Measurements from ENCODE around the gene ATP13A5.

The ATP13A5 gene

GRCh38 chr3:193350744-193351143 is 27.8 kb downstream of the ATP13A5 start:
- ChIA-PET POLR2A (no interaction called here), CTCF (no interaction called here)
- no peaks in the 10 kb centered on the region for H3K4me1 ChIP-seq (ENCODE audit: control insufficient read depth, insufficient read depth, low read length)
- no peak overlapping the region for H3K27ac ChIP-seq (ENCODE audit: extremely low read depth, low read depth, low read length)
- no peaks in the 10 kb centered on the region for H3K9me3 ChIP-seq (ENCODE audit: control insufficient read depth, insufficient read depth, low read depth, low read length)
- no peak overlapping the region for H3K4me3 ChIP-seq (ENCODE audit: low read depth, low read length)
- H3K36me3 ChIP-seq (ENCODE audit: control insufficient read depth in 2 of 2, insufficient read depth in 1 of 2, low read length in 2 of 2): no peaks in the 10 kb centered on the region
- no peak for TF ChIP-seq ZNF645 (tag by site-specific recombination; IDR thresholded peaks at IDR 0.05)
- TF ChIP-seq ZBTB44 (tag by site-specific recombination; IDR thresholded peaks at IDR 0.05): no peak
- TF ChIP-seq ZBTB1 (tag by site-specific recombination; IDR thresholded peaks at IDR 0.05): no peak
- TF ChIP-seq SP2 (tag by site-specific recombination; IDR thresholded peaks at IDR 0.05): no peak
- TF ChIP-seq PRDM4 (tag by site-specific recombination; IDR thresholded peaks at IDR 0.05): no peak
- no peak for TF ChIP-seq ZBTB20 (tag by site-specific recombination; IDR thresholded peaks at IDR 0.05)
- no peak for TF ChIP-seq ZNF221 (tag by site-specific recombination; IDR thresholded peaks at IDR 0.05; ENCODE audit: borderline replicate concordance)
- TF ChIP-seq MEIS1 (CRISPR knock-in tag; IDR thresholded peaks at IDR 0.05; ENCODE audit: borderline replicate concordance): no peak
- no peak for TF ChIP-seq ZNF266 (tag by site-specific recombination; IDR thresholded peaks at IDR 0.05; ENCODE audit: low read depth)
- no peak for TF ChIP-seq ZNF148 (tag by site-specific recombination; IDR thresholded peaks at IDR 0.05; ENCODE audit: borderline replicate concordance)
- no peak for TF ChIP-seq ZNF843 (tag by site-specific recombination; IDR thresholded peaks at IDR 0.05)
- no peak for TF ChIP-seq ZSCAN23 (tag by site-specific recombination; IDR thresholded peaks at IDR 0.05)

GRCh38 chr3:193348686-193349085 is 29.9 kb downstream of the ATP13A5 start:
- Histone ChIP-seq H3K36me3 (ENCODE audit: control insufficient read depth in 2 of 2, insufficient read depth in 1 of 2, low read length in 2 of 2) (no peaks in the 10 kb centered on the region), H3K27ac (ENCODE audit: extremely low read depth, low read depth, low read length) (no peak overlapping the region), H3K4me3 (ENCODE audit: low read depth, low read length) (no peak overlapping the region), H3K9me3 (ENCODE audit: control insufficient read depth, insufficient read depth, low read depth, low read length) (no peaks in the 10 kb centered on the region), H3K4me1 (ENCODE audit: control insufficient read depth, insufficient read depth, low read length) (no peaks in the 10 kb centered on the region)
- ChIA-PET CTCF (no interaction called here), POLR2A (no interaction called here)
- TF ChIP-seq SALL2 (tag by site-specific recombination; IDR thresholded peaks at IDR 0.05; ENCODE audit: borderline replicate concordance) (no peak), SP7 (tag by site-specific recombination; IDR thresholded peaks at IDR 0.05) (no peak), BCL6B (tag by site-specific recombination; IDR thresholded peaks at IDR 0.05) (no peak), ZBTB48 (tag by site-specific recombination; IDR thresholded peaks at IDR 0.05) (no peak), ZNF175 (tag by site-specific recombination; IDR thresholded peaks at IDR 0.05) (no peak), ZNF530 (tag by site-specific recombination; IDR thresholded peaks at IDR 0.05; ENCODE audit: low read depth) (no peak), ZNF658 (tag by site-specific recombination; IDR thresholded peaks at IDR 0.05) (no peak), TCF7L2 (IDR thresholded peaks at IDR 0.05; ENCODE audit: borderline replicate concordance, low read depth, low read length) (no peak), ZNF621 (tag by site-specific recombination; IDR thresholded peaks at IDR 0.05) (no peak), ZNF140 (tag by site-specific recombination; IDR thresholded peaks at IDR 0.05) (no peak), ZNF792 (tag by site-specific recombination; IDR thresholded peaks at IDR 0.05) (no peak), ZNF26 (tag by site-specific recombination; IDR thresholded peaks at IDR 0.05) (no peak), ZNF114 (tag by site-specific recombination; IDR thresholded peaks at IDR 0.05) (no peak), ZNF311 (tag by site-specific recombination; IDR thresholded peaks at IDR 0.05; ENCODE audit: borderline replicate concordance) (no peak)

Measured in HEK293 (cell line).